GM21390 (cell line): ENCODE results near the gene LRCH3.
"Not testable (repeated sequence)": the region's sequence is repeated elsewhere in the genome, so short reads cannot be mapped to it uniquely, and the experiment has no call there.

ENCODE experiments used
- ATAC-seq: cut with Tn5 transposase; IDR thresholded peaks from one replicate; pipeline ENCODE4 v1.9.1; 2021; ENCODE audit not compliant: unreplicated experiment

Gene LRCH3

GRCh38 chr3:197881970-197882338 lies 90.9 kb downstream of the LRCH3 start:
- no peak for ATAC-seq

GRCh38 chr3:197882586-197882985 lies 91.5 kb downstream of the LRCH3 start:
- no peak for ATAC-seq

GRCh38 chr3:197883541-197883940 lies 92.5 kb downstream of the LRCH3 start:
- ATAC-seq, result no peak

GRCh38 chr3:197884330-197884729 lies 93.3 kb downstream of the LRCH3 start:
- not testable (repeated sequence) for ATAC-seq

- ATAC-seq, result not testable (repeated sequence)
These were observed 95.0 kb downstream of the LRCH3 start for GRCh38 chr3:197886052-197886451.

- ATAC-seq, result not testable (repeated sequence)
These were observed 96.5 kb downstream of the LRCH3 start for GRCh38 chr3:197887430-197888053.

GRCh38 chr3:197888511-197888910 lies 97.5 kb downstream of the LRCH3 start:
- ATAC-seq, result no peak

- no peak for ATAC-seq
These were observed 98.3 kb downstream of the LRCH3 start for GRCh38 chr3:197889204-197889930.

GRCh38 chr3:197890693-197891092 lies 99.6 kb downstream of the LRCH3 start:
- ATAC-seq, result no peak

- ATAC-seq, result no peak
These were observed 101.1 kb downstream of the LRCH3 start for GRCh38 chr3:197892162-197892561.

- no peak for ATAC-seq
These were observed 105.4 kb downstream of the LRCH3 start for GRCh38 chr3:197896421-197896820.

GRCh38 chr3:197899833-197900478 lies 108.9 kb downstream of the LRCH3 start:
- no peak for ATAC-seq

GRCh38 chr3:197901626-197902025 lies 110.6 kb downstream of the LRCH3 start:
- no peak for ATAC-seq

GRCh38 chr3:197906023-197906849 lies 115.2 kb downstream of the LRCH3 start:
- ATAC-seq, result peak; percentile 72

GRCh38 chr3:197906850-197907187 lies 115.8 kb downstream of the LRCH3 start:
- no peak for ATAC-seq

GRCh38 chr3:197907196-197907595 lies 116.1 kb downstream of the LRCH3 start:
- no peak for ATAC-seq

- ATAC-seq, result not testable (repeated sequence)
These were observed 117.5 kb downstream of the LRCH3 start for GRCh38 chr3:197908550-197908949.

- no peak for ATAC-seq
These were observed 118.1 kb downstream of the LRCH3 start for GRCh38 chr3:197908957-197909701.

- no peak for ATAC-seq
These were observed 121.9 kb downstream of the LRCH3 start for GRCh38 chr3:197912741-197913476.
